SK-N-SH (cell line): ENCODE measurements around the gene TEKT1.
"Not testable (repeated sequence)": the region's sequence is repeated elsewhere in the genome, so short reads cannot be mapped to it uniquely, and the experiment has no call there.

ENCODE experiments used
- EZH2phosphoT487 ChIP-seq: fragments of 200-600 bp; sonication (generic); IDR thresholded peaks from 2 replicates; pipeline ENCODE4 v1.6.1; 2017; ENCODE audit warnings: low read depth, mixed run types, mild to moderate bottlenecking, antibody characterized with exemption, moderate library complexity, borderline replicate concordance
- FOSL2 ChIP-seq: IDR thresholded peaks from 2 replicates; pipeline ENCODE4 v1.4.0; 2012; ENCODE audit warnings: low read depth, mild to moderate bottlenecking, moderate library complexity, borderline replicate concordance
- MXI1 ChIP-seq: IDR thresholded peaks from 2 replicates; pipeline ENCODE4 v1.6.1; 2012; ENCODE audit warnings: mild to moderate bottlenecking, low read depth, low read length, improper control_type of control experiment
- RAD21 ChIP-seq: IDR thresholded peaks from 2 replicates; pipeline ENCODE4 v1.6.1; 2012; ENCODE audit warnings: mild to moderate bottlenecking, low read length
- REST ChIP-seq: IDR thresholded peaks from 2 replicates; pipeline ENCODE4 v1.6.1; 2012; ENCODE audit warnings: mild to moderate bottlenecking, low read depth, low read length, moderate library complexity
- TEAD4 ChIP-seq: IDR thresholded peaks from 2 replicates; pipeline ENCODE4 v1.4.0; 2012; ENCODE audit warnings: mild to moderate bottlenecking, borderline replicate concordance; ENCODE audit not compliant: insufficient read depth
- TF ChIP-seq, protein P1 (sequence below): fragments of 200-600 bp; sonication (generic); IDR thresholded peaks from 2 replicates; pipeline ENCODE4 v1.6.1; 2017; ENCODE audit warnings: antibody characterized with exemption, mild to moderate bottlenecking, moderate library complexity

GRCh38 chr17:6816368-6816767 lies 15.2 kb downstream of the TEKT1 start:
- TF ChIP-seq, protein P1, sequence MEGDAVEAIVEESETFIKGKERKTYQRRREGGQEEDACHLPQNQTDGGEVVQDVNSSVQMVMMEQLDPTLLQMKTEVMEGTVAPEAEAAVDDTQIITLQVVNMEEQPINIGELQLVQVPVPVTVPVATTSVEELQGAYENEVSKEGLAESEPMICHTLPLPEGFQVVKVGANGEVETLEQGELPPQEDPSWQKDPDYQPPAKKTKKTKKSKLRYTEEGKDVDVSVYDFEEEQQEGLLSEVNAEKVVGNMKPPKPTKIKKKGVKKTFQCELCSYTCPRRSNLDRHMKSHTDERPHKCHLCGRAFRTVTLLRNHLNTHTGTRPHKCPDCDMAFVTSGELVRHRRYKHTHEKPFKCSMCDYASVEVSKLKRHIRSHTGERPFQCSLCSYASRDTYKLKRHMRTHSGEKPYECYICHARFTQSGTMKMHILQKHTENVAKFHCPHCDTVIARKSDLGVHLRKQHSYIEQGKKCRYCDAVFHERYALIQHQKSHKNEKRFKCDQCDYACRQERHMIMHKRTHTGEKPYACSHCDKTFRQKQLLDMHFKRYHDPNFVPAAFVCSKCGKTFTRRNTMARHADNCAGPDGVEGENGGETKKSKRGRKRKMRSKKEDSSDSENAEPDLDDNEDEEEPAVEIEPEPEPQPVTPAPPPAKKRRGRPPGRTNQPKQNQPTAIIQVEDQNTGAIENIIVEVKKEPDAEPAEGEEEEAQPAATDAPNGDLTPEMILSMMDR, result not testable (repeated sequence)
- TF ChIP-seq RAD21, EZH2phosphoT487, MXI1, FOSL2, TEAD4, REST: not testable (repeated sequence)
